Calu3 (cell line): ENCODE data around the gene CDCA5. TPM values are rescaled to one million over a fixed set of nuclear protein-coding genes. Genes with fewer than 3 reads are reported as not detected.

Experiments used
- BruUV-seq: library from RNA; stranded (reverse); fragments of 400-500 nt; replicated peaks from 2 replicates; lab custom pipeline; 2021; lab: Mats Ljungman, UMichigan
- CTCF ChIA-PET: fragments of 300-600 bp; sonication (Branson Sonifier 250); formaldehyde crosslinking; loops from one replicate; lab custom pipeline; 2022; ENCODE audit warnings: antibody characterized with exemption; lab: Charles Lee
- DNase-seq: peaks from one replicate; pipeline ENCODE4 v3.0.0; 2022
- H3K27ac Mint-ChIP-seq: one replicate; pipeline ENCODE4 v1.8.0; 2022; ENCODE audit warnings: mixed read lengths; ENCODE audit not compliant: unreplicated experiment
- H3K27me3 Mint-ChIP-seq: one replicate; pipeline ENCODE4 v1.8.0; 2022; ENCODE audit warnings: mixed read lengths; ENCODE audit not compliant: unreplicated experiment
- H3K36me3 Mint-ChIP-seq: one replicate; pipeline ENCODE4 v1.8.0; 2022; ENCODE audit warnings: mild to moderate bottlenecking, moderate library complexity, mixed read lengths; ENCODE audit not compliant: insufficient read depth, unreplicated experiment
- H3K4me1 Mint-ChIP-seq: one replicate; pipeline ENCODE4 v1.8.0; 2022; ENCODE audit warnings: mild to moderate bottlenecking, low read depth, mixed read lengths; ENCODE audit not compliant: unreplicated experiment
- H3K4me3 Mint-ChIP-seq: one replicate; pipeline ENCODE4 v1.8.0; 2022; ENCODE audit warnings: mild to moderate bottlenecking, low read depth, moderate library complexity, mixed read lengths; ENCODE audit not compliant: unreplicated experiment
- H3K9me3 Mint-ChIP-seq: one replicate; pipeline ENCODE4 v1.8.0; 2022; ENCODE audit warnings: low read depth, mixed read lengths; ENCODE audit not compliant: unreplicated experiment
- CTCF ChIP-seq: fragments of 200-600 bp; IDR thresholded peaks from one replicate; pipeline ENCODE4 v1.8.0; 2022; ENCODE audit warnings: antibody characterized with exemption; ENCODE audit not compliant: unreplicated experiment
- intact Hi-C: fragments of 100-400 bp; cut with micrococcal nuclease; formaldehyde crosslinking; loops from one replicate; pipeline ENCODE4 v1.10.0; 2022; ENCODE audit not compliant: unreplicated experiment
- total RNA-seq: library from RNA; stranded (reverse); gene quantifications from 2 replicates; pipeline ENCODE4 v1.2.3, GENCODE V29; 2022

CDCA5 gene
- total RNA-seq, 1 experiment from 2014 or later, result 53.4 TPM

- no peak for TF ChIP-seq CTCF
- Mint-ChIP-seq H3K4me3 (peak overlapping the region; percentile 70), H3K4me1 (peaks cover 5% of the 10 kb centered on the region), H3K27me3 (no peaks in the 10 kb centered on the region), H3K9me3 (no peaks in the 10 kb centered on the region), H3K36me3 (peaks cover 12% of the 10 kb centered on the region), H3K27ac (peak overlapping the region; percentile 56)
- no TSS peak for BruUV-seq
- CTCF ChIA-PET, result no interaction called here
- intact Hi-C loops, result no loop called here
- DNase-seq, result no peak
Observed at GRCh38 chr11:65095427-65095826, 11.6 kb upstream of the CDCA5 start.

- H3K4me1 Mint-ChIP-seq, result peaks cover 5% of the 10 kb centered on the region
- intact Hi-C loops, result no loop called here
- BruUV-seq, result no TSS peak
- no peak overlapping the region for H3K4me3 Mint-ChIP-seq
- no peak for DNase-seq
- H3K27me3 Mint-ChIP-seq, result no peaks in the 10 kb centered on the region
- no peak for TF ChIP-seq CTCF
- no peak overlapping the region for H3K27ac Mint-ChIP-seq
- H3K9me3 Mint-ChIP-seq, result no peaks in the 10 kb centered on the region
- H3K36me3 Mint-ChIP-seq, result peaks cover 18% of the 10 kb centered on the region
- CTCF ChIA-PET, result no interaction called here
Observed at GRCh38 chr11:65090628-65091027, 6.8 kb upstream of the CDCA5 start.

GRCh38 chr11:65089621-65090020 is 5.8 kb upstream of the CDCA5 start:
- DNase-seq, result no peak
- intact Hi-C loops, result no loop called here
- peaks cover 27% of the 10 kb centered on the region for H3K36me3 Mint-ChIP-seq

GRCh38 chr11:65087827-65088226 is 4.0 kb upstream of the CDCA5 start:
- Mint-ChIP-seq H3K9me3 (no peaks in the 10 kb centered on the region), H3K27ac (no peak overlapping the region), H3K27me3 (no peaks in the 10 kb centered on the region), H3K4me1 (peaks cover 13% of the 10 kb centered on the region), H3K4me3 (no peak overlapping the region), H3K36me3 (peaks cover 45% of the 10 kb centered on the region)
- intact Hi-C loops, result no loop called here
- CTCF ChIA-PET, result interaction anchor here (0.7 kb wide), 1 partner anchor 206 kb away, joined by 3 read pairs; no protein-coding TSS in a partner anchor
- DNase-seq, result no peak
- TF ChIP-seq CTCF, result no peak
- no TSS peak for BruUV-seq

More at GRCh38 chr11:65089621-65090020, 5.8 kb upstream of the CDCA5 start:
- Mint-ChIP-seq H3K4me3 (no peak overlapping the region), H3K9me3 (no peaks in the 10 kb centered on the region), H3K27ac (no peak overlapping the region), H3K27me3 (no peaks in the 10 kb centered on the region), H3K4me1 (peaks cover 9% of the 10 kb centered on the region)
- CTCF ChIA-PET, result interaction anchor here (0.6 kb wide), 1 partner anchor 243 kb away, joined by 5 read pairs; no protein-coding TSS in a partner anchor
- no peak for TF ChIP-seq CTCF
- BruUV-seq, result no TSS peak
